ENCODE results near the gene ZNF319.

The ZNF319 gene

GRCh38 chr16:58036943-58037342 lies 36.5 kb upstream of the ZNF319 start:
- DNase-seq: no peak

GRCh38 chr16:58035356-58036170 lies 35.1 kb upstream of the ZNF319 start:
- no peak for DNase-seq

GRCh38 chr16:58034774-58035173 lies 34.3 kb upstream of the ZNF319 start:
- no peak for DNase-seq

GRCh38 chr16:58034128-58034685 lies 33.7 kb upstream of the ZNF319 start:
- DNase-seq: no peak

GRCh38 chr16:58032710-58033293 lies 32.3 kb upstream of the ZNF319 start:
- no peak for DNase-seq

GRCh38 chr16:58031016-58031800 lies 30.7 kb upstream of the ZNF319 start:
- no peak for DNase-seq

- no peak for DNase-seq
Measured at GRCh38 chr16:58030136-58030840, 29.8 kb upstream of the ZNF319 start.

GRCh38 chr16:58029410-58029809 lies 28.9 kb upstream of the ZNF319 start:
- DNase-seq: no peak

GRCh38 chr16:58028541-58029070 lies 28.1 kb upstream of the ZNF319 start:
- DNase-seq: no peak

- no peak for DNase-seq
Measured at GRCh38 chr16:58027916-58028455, 27.5 kb upstream of the ZNF319 start.

- DNase-seq: no peak
Measured at GRCh38 chr16:58027161-58027915, 26.9 kb upstream of the ZNF319 start.

GRCh38 chr16:58026705-58027160 lies 26.3 kb upstream of the ZNF319 start:
- DNase-seq: no peak

GRCh38 chr16:58026139-58026704 lies 25.8 kb upstream of the ZNF319 start:
- DNase-seq: peak; percentile 59

GRCh38 chr16:58025351-58026138 lies 25.1 kb upstream of the ZNF319 start, which contains the start of gene MMP15:
TSS of gene MMP15 (plus strand) at chr16:58025754. CDS start at chr16:58026351, 597 bp downstream.
- peak; percentile 83 for DNase-seq

- DNase-seq: peak; percentile 62
Measured at GRCh38 chr16:58024486-58025350, 24.2 kb upstream of the ZNF319 start.

GRCh38 chr16:58022601-58023371 lies 22.3 kb upstream of the ZNF319 start:
- DNase-seq: no peak

GRCh38 chr16:58021661-58022551 lies 21.4 kb upstream of the ZNF319 start:
- no peak for DNase-seq
